Activated T-cell treated with anti-CD3 and anti-CD28 coated beads, Interleukin-2, amount 50 U/mL, for 24 hours (primary cell): ENCODE measurements around the gene MEGF11.

Experiments used
- DNase-seq: peaks from one replicate; pipeline ENCODE4 v3.0.0-alpha.2; 2020
- H3K27ac Mint-ChIP-seq: 2 replicates; pipeline ENCODE4 v1.8.0; 2020; ENCODE audit warnings: mild to moderate bottlenecking, mixed read lengths
- H3K27me3 Mint-ChIP-seq: 2 replicates; pipeline ENCODE4 v1.8.0; 2020; ENCODE audit warnings: mixed read lengths
- H3K36me3 Mint-ChIP-seq: 2 replicates; pipeline ENCODE4 v1.8.0; 2020; ENCODE audit warnings: low read depth, mixed read lengths
- H3K4me1 Mint-ChIP-seq: 2 replicates; pipeline ENCODE4 v1.8.0; 2020; ENCODE audit warnings: low read depth, mixed read lengths
- H3K4me3 Mint-ChIP-seq: 2 replicates; pipeline ENCODE4 v1.8.0; 2020; ENCODE audit warnings: mild to moderate bottlenecking, moderate library complexity, mixed read lengths
- H3K9me3 Mint-ChIP-seq: 2 replicates; pipeline ENCODE4 v1.8.0; 2020; ENCODE audit warnings: mixed read lengths

The MEGF11 gene

DNA sequence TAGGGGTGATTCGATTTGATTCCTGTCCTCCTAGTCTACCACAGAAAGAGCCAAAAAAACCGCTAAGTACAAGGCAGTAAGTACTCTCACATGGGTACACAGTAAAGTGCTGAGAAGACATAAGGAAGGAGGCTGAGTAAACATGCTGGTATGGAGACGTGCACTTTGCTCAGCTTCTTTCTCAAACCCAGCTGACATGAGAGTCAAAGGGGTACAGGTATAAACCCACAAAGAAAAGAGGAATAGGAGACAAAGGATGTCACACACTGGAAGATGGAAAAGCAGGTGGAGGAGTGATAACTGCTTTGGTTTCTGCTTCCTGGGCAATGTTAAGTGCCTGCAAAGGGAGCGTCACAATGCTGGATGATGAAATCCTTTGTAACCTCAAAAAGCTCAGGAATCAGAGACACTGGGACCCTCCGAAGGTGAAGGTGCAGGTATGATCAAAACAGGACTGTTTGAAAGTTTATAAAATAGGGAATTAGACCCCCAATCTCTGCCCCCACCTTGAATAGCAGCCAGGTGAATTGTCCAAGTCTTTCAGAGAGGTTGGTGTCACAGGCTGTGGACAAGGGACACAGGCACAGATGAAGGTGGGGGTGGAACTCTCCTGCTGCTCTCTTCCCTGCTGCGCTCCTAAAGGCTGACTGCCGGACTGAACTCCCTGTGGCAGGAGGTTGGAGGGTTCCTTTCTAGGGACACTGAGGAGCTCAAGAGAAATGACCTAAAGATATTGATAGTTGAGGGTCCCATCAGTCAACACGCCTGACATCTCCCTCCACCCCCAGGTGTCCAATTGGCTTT lies 282.4 kb downstream of the MEGF11 start:
- Mint-ChIP-seq H3K27ac (no peak overlapping the region), H3K36me3 (no peaks in the 10 kb centered on the region), H3K27me3 (peaks cover 41% of the 10 kb centered on the region), H3K4me1 (no peaks in the 10 kb centered on the region), H3K4me3 (no peak overlapping the region), H3K9me3 (no peaks in the 10 kb centered on the region)
- no peak for DNase-seq

DNA sequence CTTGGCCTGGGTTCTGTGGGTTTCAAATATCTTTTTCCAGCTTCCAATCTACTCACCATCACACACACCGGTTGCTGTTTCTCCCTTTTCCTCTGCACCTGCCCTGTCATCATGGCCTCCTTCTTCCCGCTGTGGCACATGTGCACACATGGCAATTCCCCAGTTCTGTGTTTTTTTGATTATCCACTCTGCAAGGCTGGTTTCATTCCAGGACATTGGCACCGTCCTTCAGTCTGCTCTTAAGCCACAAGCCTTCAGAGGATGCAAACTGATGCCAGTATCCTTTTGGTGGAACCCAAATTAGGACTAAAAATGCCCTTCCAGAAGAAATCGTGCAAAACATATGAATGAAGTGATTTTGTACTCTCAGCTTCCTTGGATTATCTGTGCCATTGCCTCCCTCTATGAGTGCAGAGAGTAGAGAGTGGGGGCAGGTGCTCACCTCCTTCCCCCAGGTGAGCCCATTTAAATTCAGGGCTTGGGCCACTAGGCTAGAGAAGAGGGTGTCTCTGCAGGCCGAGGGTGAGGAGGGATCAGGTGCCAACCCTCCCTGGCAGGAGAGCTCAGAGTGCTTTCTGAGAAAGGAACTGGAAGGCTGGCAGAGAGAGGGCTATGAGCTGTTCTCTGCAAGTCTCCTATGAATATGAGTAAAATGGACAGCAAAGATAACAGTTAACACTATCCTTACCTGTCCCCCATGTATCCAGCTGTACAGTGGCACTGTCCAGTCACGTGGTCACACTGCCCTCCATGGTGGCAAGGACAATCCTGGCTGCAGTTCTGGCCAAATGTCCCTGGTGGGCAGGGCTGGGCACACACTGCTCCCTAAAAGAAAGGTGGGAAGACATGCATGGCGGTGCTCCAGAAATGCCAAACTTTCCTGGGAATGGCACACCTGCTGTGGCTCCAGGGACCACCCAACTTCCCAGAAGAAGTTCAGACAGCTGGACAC lies 283.4 kb downstream of the MEGF11 start:
- Mint-ChIP-seq H3K27ac (no peak overlapping the region), H3K4me3 (no peak overlapping the region), H3K36me3 (no peaks in the 10 kb centered on the region), H3K27me3 (peaks cover 41% of the 10 kb centered on the region), H3K4me1 (no peaks in the 10 kb centered on the region), H3K9me3 (no peaks in the 10 kb centered on the region)
- DNase-seq = no peak

DNA sequence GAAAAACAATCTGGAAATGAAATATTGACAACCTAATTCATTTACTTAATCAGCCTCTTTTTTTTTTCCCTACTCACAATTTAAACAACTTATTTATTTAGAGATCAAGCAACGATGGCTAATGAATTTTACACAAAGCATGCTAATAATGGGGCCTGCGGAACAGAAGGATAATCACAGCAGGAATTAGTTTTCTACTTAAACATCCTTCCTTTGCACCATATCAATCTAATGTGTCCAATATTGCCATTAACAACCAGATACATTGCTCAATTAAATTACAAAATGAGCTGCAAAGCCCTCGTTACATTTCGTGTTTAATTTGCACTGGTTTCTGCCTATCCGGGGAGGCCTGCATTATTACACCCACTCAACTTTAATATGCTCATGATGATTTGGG lies 285.0 kb downstream of the MEGF11 start:
- H3K9me3 Mint-ChIP-seq = no peaks in the 10 kb centered on the region

DNA sequence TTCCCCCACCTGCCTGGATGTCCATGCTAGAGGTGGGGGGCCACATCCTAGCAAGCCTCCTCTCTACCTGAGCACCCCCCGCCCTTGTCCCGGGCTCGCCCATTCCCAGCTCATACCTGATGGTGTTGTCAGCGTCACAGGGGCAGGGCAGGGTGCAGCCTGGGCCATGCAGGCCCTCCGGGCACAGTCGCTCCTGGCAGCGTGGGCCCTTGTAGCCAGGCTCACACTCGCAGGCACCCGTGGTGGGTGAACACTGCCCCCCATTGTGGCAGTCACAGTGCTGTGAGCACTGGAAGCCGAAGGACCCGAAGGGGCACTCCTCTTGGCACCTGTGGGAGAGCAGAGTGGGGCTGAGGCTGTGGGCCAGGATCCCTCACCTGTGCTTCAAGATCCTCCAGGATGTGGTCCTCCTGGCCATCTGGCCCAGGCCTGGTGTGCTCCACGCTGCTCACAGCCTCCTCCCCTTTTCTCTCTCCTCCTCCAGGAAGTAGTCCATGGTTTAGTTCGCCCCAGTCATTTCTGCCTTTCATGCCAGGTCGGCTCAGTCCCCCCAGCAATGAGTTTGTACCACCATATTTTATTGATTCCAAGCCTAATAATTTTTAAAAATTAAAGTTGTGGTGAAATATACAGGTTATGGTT lies 288.6 kb downstream of the MEGF11 start:
- Mint-ChIP-seq H3K27ac (no peak overlapping the region), H3K4me3 (no peak overlapping the region), H3K36me3 (no peaks in the 10 kb centered on the region), H3K27me3 (peaks cover 46% of the 10 kb centered on the region), H3K9me3 (no peaks in the 10 kb centered on the region), H3K4me1 (no peaks in the 10 kb centered on the region)
- DNase-seq = no peak

More for the DNA sequence above, 285.0 kb downstream of the MEGF11 start:
- no peak overlapping the region for H3K4me3 Mint-ChIP-seq
- no peaks in the 10 kb centered on the region for H3K36me3 Mint-ChIP-seq
- H3K27me3 Mint-ChIP-seq = peaks cover 48% of the 10 kb centered on the region
- no peak overlapping the region for H3K27ac Mint-ChIP-seq
- DNase-seq = no peak
- H3K4me1 Mint-ChIP-seq = no peaks in the 10 kb centered on the region

DNA sequence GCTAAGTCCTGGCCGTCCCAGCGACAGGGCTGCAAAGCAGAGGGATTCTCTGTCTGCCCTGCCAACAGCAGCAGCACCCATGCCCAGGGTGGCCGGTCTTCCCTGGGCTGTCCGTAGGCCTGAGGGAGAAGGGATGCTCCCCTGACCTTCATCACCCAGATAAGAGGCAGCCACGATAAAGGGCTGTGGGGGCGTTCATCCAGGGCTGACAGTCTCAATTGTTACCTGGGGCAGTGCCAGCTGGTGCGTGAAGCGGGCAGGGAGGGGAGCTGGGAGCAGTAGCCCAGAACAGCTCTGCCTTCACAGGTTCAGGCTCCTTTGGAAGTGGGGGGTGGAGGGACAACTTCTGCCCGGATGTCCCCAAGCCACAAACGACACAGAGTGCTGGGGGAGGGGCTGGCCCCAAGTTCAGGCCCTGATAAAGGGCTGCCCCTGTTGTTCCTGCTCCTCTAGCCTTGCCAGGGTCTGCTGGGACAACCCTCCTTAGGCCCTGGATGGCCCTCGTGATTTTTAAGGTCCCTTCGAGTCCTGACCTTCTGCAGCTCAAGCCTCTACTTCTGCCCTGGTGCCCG lies 289.6 kb downstream of the MEGF11 start:
- DNase-seq = no peak
- Mint-ChIP-seq H3K9me3 (no peaks in the 10 kb centered on the region), H3K4me1 (no peaks in the 10 kb centered on the region), H3K27ac (no peak overlapping the region), H3K27me3 (peaks cover 39% of the 10 kb centered on the region), H3K4me3 (no peak overlapping the region), H3K36me3 (no peaks in the 10 kb centered on the region)

DNA sequence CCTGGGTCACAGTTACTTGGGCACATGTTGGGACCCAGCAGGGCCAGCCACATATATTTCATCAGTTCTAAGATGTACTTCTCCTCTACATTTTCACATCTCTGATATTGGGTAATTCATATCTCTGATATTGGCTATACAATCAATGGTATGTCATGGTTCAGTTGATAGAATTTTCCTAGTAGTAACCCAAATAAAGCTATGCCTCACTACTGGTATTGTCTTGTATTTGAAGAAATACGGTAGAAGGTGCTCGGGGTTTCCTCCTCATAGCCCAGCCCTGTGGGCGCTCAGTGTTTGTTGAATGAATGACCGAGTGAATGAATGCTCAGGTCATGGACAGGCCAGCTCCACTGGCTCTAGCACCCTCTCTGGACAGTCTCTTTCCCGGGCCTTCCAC lies 290.2 kb downstream of the MEGF11 start:
- no peak overlapping the region for H3K27ac Mint-ChIP-seq
- DNase-seq = no peak
- no peaks in the 10 kb centered on the region for H3K36me3 Mint-ChIP-seq
- no peaks in the 10 kb centered on the region for H3K4me1 Mint-ChIP-seq
- H3K9me3 Mint-ChIP-seq = no peaks in the 10 kb centered on the region
- no peak overlapping the region for H3K4me3 Mint-ChIP-seq
- H3K27me3 Mint-ChIP-seq = peaks cover 34% of the 10 kb centered on the region

DNA sequence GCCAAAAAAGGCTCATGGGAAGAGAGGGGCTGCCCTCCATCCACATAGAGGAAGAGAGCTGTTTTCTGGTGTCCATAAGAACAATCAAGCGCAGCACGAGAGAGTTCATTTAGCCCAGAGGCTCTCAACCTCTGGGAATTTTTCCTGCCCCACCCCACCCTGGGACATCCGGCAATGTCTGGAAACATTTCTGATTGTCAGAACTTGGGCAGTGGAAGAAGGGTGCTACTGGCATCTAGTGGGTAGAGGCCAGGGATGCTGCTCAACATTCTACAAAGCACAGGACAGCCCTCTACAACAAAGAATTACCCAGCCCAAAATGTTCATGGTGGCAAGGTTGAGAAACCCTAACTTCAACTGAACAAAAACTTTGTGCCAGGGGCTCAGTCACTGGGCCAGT lies 291.4 kb downstream of the MEGF11 start:
- Mint-ChIP-seq H3K27ac (no peak overlapping the region), H3K4me1 (no peaks in the 10 kb centered on the region), H3K36me3 (no peaks in the 10 kb centered on the region), H3K27me3 (peaks cover 25% of the 10 kb centered on the region), H3K4me3 (no peak overlapping the region), H3K9me3 (no peaks in the 10 kb centered on the region)
- no peak for DNase-seq

DNA sequence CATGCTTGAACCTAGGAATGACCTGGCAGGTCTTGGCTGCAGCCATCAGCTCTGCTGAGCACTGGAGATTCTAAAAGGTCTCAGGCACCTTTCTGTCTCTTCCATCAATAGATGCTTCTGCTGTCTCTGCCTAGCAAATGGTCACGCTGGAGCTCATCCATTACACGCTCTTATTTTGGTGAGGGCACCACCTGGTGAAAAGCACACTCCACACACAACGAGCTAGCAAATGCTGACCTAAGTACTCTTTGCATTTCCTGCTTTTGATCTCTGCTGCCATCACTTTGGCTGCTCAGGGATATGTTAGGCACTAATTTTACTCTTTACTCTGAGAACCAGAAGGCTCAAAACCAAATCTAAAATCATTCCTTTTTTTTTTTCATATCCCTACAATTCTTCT lies 293.0 kb downstream of the MEGF11 start:
- Mint-ChIP-seq H3K36me3 (no peaks in the 10 kb centered on the region), H3K9me3 (no peaks in the 10 kb centered on the region), H3K27me3 (peaks cover 19% of the 10 kb centered on the region), H3K27ac (no peak overlapping the region), H3K4me3 (no peak overlapping the region), H3K4me1 (no peaks in the 10 kb centered on the region)
- no peak for DNase-seq

DNA sequence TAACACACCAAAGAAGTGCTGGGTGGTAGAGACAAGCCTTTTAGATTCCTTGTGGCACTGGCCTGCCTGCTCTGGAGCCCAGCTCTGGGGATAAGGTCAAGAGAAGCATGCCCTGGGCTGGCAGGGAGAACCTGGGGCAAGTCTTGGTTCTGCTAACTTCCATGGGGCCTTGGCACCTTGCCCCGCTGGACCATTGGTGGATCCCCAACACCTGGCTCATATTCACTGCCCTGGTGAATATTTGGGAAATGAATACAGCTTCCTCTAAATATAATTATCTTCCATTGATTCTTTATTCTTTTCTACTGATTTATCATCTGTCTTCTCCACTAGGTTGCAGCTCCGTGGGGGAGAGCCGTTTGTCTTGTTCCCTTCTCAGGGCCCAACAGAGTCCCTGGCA lies 294.7 kb downstream of the MEGF11 start:
- Mint-ChIP-seq H3K27ac (no peak overlapping the region), H3K27me3 (peaks cover 13% of the 10 kb centered on the region), H3K4me1 (no peaks in the 10 kb centered on the region), H3K36me3 (no peaks in the 10 kb centered on the region), H3K9me3 (no peaks in the 10 kb centered on the region), H3K4me3 (no peak overlapping the region)
- DNase-seq = no peak

DNA sequence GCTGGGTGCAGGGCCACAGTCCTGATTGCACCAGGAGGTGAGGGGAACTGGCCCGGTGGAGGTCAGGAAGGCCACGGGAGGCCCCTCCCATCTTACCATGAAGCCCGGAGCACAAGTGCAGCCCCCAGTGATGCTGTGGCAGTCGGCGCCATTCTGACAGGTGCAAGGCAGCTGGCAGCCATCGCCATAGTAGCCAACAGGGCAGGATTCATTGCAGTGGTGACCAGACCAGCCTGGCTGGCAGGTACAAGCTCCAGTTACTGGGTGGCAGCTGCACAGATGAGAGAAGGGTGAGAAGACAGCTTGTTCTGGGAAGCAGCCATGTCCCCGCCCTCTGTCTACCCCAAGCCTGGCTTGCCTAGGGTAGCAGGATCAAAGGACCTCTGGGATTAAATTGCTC lies 296.1 kb downstream of the MEGF11 start:
- no peak for DNase-seq
- Mint-ChIP-seq H3K4me3 (no peak overlapping the region), H3K9me3 (no peaks in the 10 kb centered on the region), H3K36me3 (no peaks in the 10 kb centered on the region), H3K27me3 (peaks cover 3% of the 10 kb centered on the region), H3K27ac (no peak overlapping the region), H3K4me1 (no peaks in the 10 kb centered on the region)

DNA sequence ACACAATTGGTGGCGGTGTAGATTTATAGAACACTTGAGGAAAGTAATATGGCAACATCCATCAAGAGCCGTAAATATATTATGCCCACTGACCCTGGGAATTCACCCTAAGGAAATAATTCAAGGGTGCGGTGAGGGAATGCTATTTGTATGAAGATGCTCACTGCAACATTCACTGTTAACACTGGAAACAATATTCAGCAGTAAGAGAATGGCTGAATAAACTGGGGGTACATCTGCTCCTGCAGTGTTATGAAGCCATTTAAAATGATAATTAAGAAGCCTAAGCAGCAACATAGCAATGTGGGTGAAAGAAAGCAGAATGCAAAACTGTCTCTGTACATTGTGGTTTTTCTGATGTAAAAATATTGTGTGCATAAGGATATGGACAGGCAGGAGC lies 296.7 kb downstream of the MEGF11 start:
- peaks cover 7% of the 10 kb centered on the region for H3K27me3 Mint-ChIP-seq
- no peaks in the 10 kb centered on the region for H3K9me3 Mint-ChIP-seq
- DNase-seq = no peak
- H3K4me3 Mint-ChIP-seq = no peak overlapping the region
- no peaks in the 10 kb centered on the region for H3K36me3 Mint-ChIP-seq
- no peaks in the 10 kb centered on the region for H3K4me1 Mint-ChIP-seq
- H3K27ac Mint-ChIP-seq = no peak overlapping the region

DNA sequence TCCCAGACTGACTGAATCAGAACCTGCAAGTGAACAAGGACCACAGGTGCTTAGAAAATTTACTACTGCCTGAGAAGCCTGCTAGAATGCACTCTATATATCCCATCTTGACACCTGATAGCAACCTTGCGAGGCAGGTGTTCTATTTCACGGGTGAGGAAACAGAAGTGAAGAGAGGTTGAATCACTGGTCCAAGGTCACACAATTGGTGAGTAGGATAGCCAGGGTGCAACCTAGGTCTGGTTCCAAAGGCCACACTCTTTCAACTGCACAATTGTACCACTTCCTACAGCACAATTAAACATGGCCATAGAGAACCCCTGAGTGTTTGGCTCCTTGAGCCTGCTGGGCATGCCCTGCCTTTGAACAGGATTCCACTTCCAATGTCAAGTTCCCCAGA lies 297.2 kb downstream of the MEGF11 start:
- Mint-ChIP-seq H3K4me1 (no peaks in the 10 kb centered on the region), H3K36me3 (no peaks in the 10 kb centered on the region), H3K4me3 (no peak overlapping the region), H3K9me3 (no peaks in the 10 kb centered on the region), H3K27me3 (peaks cover 7% of the 10 kb centered on the region), H3K27ac (no peak overlapping the region)
- DNase-seq = no peak

DNA sequence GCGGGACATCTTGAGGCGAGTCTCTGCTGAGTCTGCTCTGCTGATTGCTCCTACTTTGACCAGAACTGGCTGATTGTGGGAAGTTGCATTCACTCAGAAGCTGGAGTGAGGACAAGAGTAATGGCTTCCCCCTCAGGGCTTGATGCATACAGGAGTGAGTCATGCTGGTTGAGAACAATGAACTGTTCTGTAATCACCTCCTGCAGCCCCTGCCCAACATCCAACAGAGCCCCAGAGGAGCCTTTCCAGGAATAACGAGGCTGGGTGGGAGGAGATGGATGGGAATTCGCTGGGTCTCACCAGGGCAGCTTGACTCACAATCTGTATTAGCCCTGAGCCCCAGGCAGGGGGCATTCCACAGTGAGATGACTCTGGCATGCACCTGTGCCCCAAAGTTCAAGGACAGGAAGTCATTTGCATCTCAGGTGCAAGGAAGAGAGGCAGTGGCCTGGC lies 299.2 kb downstream of the MEGF11 start:
- H3K27ac Mint-ChIP-seq = no peak overlapping the region
- no peak overlapping the region for H3K4me3 Mint-ChIP-seq
- H3K36me3 Mint-ChIP-seq = no peaks in the 10 kb centered on the region
- no peaks in the 10 kb centered on the region for H3K4me1 Mint-ChIP-seq
- H3K27me3 Mint-ChIP-seq = peaks cover 10% of the 10 kb centered on the region
- DNase-seq = no peak
- H3K9me3 Mint-ChIP-seq = no peaks in the 10 kb centered on the region

DNA sequence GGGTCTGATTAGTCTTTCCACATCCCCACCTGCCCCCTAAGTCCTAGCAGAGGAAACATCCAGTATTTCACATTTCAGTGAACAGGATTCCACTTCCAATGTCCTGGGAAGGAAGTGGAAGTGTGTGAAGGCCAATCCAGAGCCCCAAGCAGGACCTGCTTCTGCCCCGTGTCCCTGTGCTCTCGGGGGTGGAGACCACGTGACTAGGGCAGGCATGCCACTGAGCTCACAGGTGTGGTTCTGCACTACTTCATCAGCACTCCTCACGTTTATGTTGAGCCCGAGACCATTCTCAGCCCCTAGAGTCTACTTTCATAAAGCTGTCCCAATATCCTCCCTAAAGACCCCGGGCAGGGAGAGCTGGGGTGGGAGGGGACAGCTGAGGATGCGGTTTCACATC lies 299.9 kb downstream of the MEGF11 start:
- peaks cover 10% of the 10 kb centered on the region for H3K27me3 Mint-ChIP-seq
- no peak overlapping the region for H3K27ac Mint-ChIP-seq
- no peaks in the 10 kb centered on the region for H3K36me3 Mint-ChIP-seq
- no peak overlapping the region for H3K4me3 Mint-ChIP-seq
- no peaks in the 10 kb centered on the region for H3K4me1 Mint-ChIP-seq
- no peaks in the 10 kb centered on the region for H3K9me3 Mint-ChIP-seq
- no peak for DNase-seq
